BLaER1 treated with 17β-estradiol and CSF1 and Interleukin-3, amounts not matched to agents 10 nM and 100 nM (cell line): Measurements from ENCODE around the gene CABYR.

Experiments
- H3K27ac ChIP-seq, 11 experiments: shearing (Covaris generic); formaldehyde crosslinking; 2 replicates each; pipeline ENCODE4 v1.8.1; 2022
- H3K27me3 ChIP-seq, 11 experiments: shearing (Covaris generic); formaldehyde crosslinking; 2 replicates each; pipeline ENCODE4 v1.8.1; 2022
- H3K36me3 ChIP-seq, 11 experiments: shearing (Covaris generic); formaldehyde crosslinking; 2 replicates each; pipeline ENCODE4 v1.8.1; 2022
- H3K4me1 ChIP-seq, 10 experiments: shearing (Covaris generic); formaldehyde crosslinking; 2 replicates each; pipeline ENCODE4 v1.8.1; 2022
- H3K4me2 ChIP-seq, 11 experiments: shearing (Covaris generic); formaldehyde crosslinking; 2 replicates each; pipeline ENCODE4 v1.8.1; 2022
- H3K4me3 ChIP-seq, 10 experiments: shearing (Covaris generic); formaldehyde crosslinking; 2 replicates each; pipeline ENCODE4 v1.8.1; 2022
- H3K9ac ChIP-seq, 11 experiments: shearing (Covaris generic); formaldehyde crosslinking; 2 replicates each; pipeline ENCODE4 v1.8.1; 2022
- H3K9me3 ChIP-seq, 11 experiments: shearing (Covaris generic); formaldehyde crosslinking; replicated peaks in 1 of 11; 2 replicates each; pipeline ENCODE4 v1.8.1; 2022
- H4K20me1 ChIP-seq, 11 experiments: shearing (Covaris generic); formaldehyde crosslinking; 2 replicates each; pipeline ENCODE4 v1.8.1; 2022
- Cebpa-rat ChIP-seq, 11 experiments: shearing (Covaris generic); IDR thresholded peaks; 2 replicates each; pipeline ENCODE4 v1.8.1; 2022

Gene CABYR

GRCh38 chr18:24180048-24180447, 41.2 kb downstream of the CABYR start:
- no peak overlapping the region for H3K9ac ChIP-seq
- no peak overlapping the region for H3K27ac ChIP-seq
- peaks cover 12 to 20% (median 16%) of the 10 kb centered on the region in 10 experiments for H3K4me1 ChIP-seq
- H3K27me3 ChIP-seq, result no peaks in the 10 kb centered on the region
- no peak for TF ChIP-seq Cebpa-rat (IDR thresholded peaks at IDR 0.05)
- peaks cover 0 to 8% (median 0%) of the 10 kb centered on the region in 11 experiments; a peak in 3 of 22 replicates for H3K36me3 ChIP-seq
- no peaks in the 10 kb centered on the region for H3K9me3 ChIP-seq
- no peaks in the 10 kb centered on the region for H4K20me1 ChIP-seq
- no peak overlapping the region for H3K4me3 ChIP-seq
- peak overlapping the region in 2 of 11 experiments; percentile 39 to 42; a peak in 2 of 22 replicates for H3K4me2 ChIP-seq

- Histone ChIP-seq H4K20me1 (no peaks in the 10 kb centered on the region), H3K27ac (no peak overlapping the region), H3K4me3 (no peak overlapping the region), H3K27me3 (no peaks in the 10 kb centered on the region), H3K4me2 (no peak overlapping the region), H3K9ac (no peak overlapping the region), H3K9me3 (no peaks in the 10 kb centered on the region), H3K36me3 (peaks cover 0 to 10% (median 0%) of the 10 kb centered on the region in 11 experiments; a peak in 4 of 22 replicates), H3K4me1 (peaks cover 7 to 17% (median 8%) of the 10 kb centered on the region in 10 experiments)
- no peak for TF ChIP-seq Cebpa-rat (IDR thresholded peaks at IDR 0.05)
These were observed 42.9 kb downstream of the CABYR start for GRCh38 chr18:24181806-24182205.

- H3K4me2 ChIP-seq, result no peak overlapping the region
- no peak overlapping the region for H3K27ac ChIP-seq
- no peak overlapping the region for H3K4me3 ChIP-seq
- TF ChIP-seq Cebpa-rat (IDR thresholded peaks at IDR 0.05), result no peak
- H3K9me3 ChIP-seq, result no peaks in the 10 kb centered on the region
- no peak overlapping the region for H3K9ac ChIP-seq
- no peaks in the 10 kb centered on the region for H4K20me1 ChIP-seq
- H3K4me1 ChIP-seq, result peaks cover 0 to 35% (median 0%) of the 10 kb centered on the region in 10 experiments; a peak in 7 of 20 replicates
- H3K27me3 ChIP-seq, result no peaks in the 10 kb centered on the region
- peaks cover 0 to 9% (median 0%) of the 10 kb centered on the region in 11 experiments; a peak in 4 of 22 replicates for H3K36me3 ChIP-seq
These were observed 46.9 kb downstream of the CABYR start for GRCh38 chr18:24185805-24186204.

- TF ChIP-seq Cebpa-rat (IDR thresholded peaks at IDR 0.05), result no peak
- peaks cover 0 to 35% (median 0%) of the 10 kb centered on the region in 10 experiments; a peak in 7 of 20 replicates for H3K4me1 ChIP-seq
- H4K20me1 ChIP-seq, result no peaks in the 10 kb centered on the region
- no peak overlapping the region for H3K4me3 ChIP-seq
- H3K27me3 ChIP-seq, result no peaks in the 10 kb centered on the region
- H3K9me3 ChIP-seq, result no peaks in the 10 kb centered on the region
- peaks cover 0 to 9% (median 0%) of the 10 kb centered on the region in 11 experiments; a peak in 4 of 22 replicates for H3K36me3 ChIP-seq
- peak overlapping the region in 2 of 11 experiments; percentile 53 to 55; a peak in 2 of 22 replicates for H3K4me2 ChIP-seq
- no peak overlapping the region for H3K9ac ChIP-seq
- no peak overlapping the region for H3K27ac ChIP-seq
These were observed 48.2 kb downstream of the CABYR start for GRCh38 chr18:24187049-24187448.

GRCh38 chr18:24187689-24188088, 48.8 kb downstream of the CABYR start:
- H3K4me3 ChIP-seq, result no peak overlapping the region
- H3K9me3 ChIP-seq, result no peaks in the 10 kb centered on the region
- H3K36me3 ChIP-seq, result peaks cover 0 to 9% (median 0%) of the 10 kb centered on the region in 11 experiments; a peak in 4 of 22 replicates
- H3K4me2 ChIP-seq, result peak overlapping the region in 3 of 11 experiments; percentile 22 to 55 (median 53); a peak in 4 of 22 replicates
- H4K20me1 ChIP-seq, result no peaks in the 10 kb centered on the region
- no peak overlapping the region for H3K9ac ChIP-seq
- H3K27me3 ChIP-seq, result no peaks in the 10 kb centered on the region
- H3K4me1 ChIP-seq, result peaks cover 0 to 35% (median 0%) of the 10 kb centered on the region in 10 experiments; a peak in 7 of 20 replicates
- no peak overlapping the region for H3K27ac ChIP-seq
- TF ChIP-seq Cebpa-rat (IDR thresholded peaks at IDR 0.05), result no peak

GRCh38 chr18:24188120-24188519, 49.3 kb downstream of the CABYR start:
- Histone ChIP-seq H3K9me3 (no peaks in the 10 kb centered on the region), H4K20me1 (no peaks in the 10 kb centered on the region), H3K4me3 (no peak overlapping the region), H3K36me3 (peaks cover 0 to 9% (median 0%) of the 10 kb centered on the region in 11 experiments; a peak in 4 of 22 replicates), H3K27ac (no peak overlapping the region), H3K27me3 (no peaks in the 10 kb centered on the region), H3K4me2 (peak overlapping the region in 3 of 11 experiments; percentile 22 to 55 (median 49); a peak in 6 of 22 replicates), H3K9ac (no peak overlapping the region), H3K4me1 (peaks cover 0 to 35% (median 0%) of the 10 kb centered on the region in 10 experiments; a peak in 7 of 20 replicates)
- TF ChIP-seq Cebpa-rat (IDR thresholded peaks at IDR 0.05), result no peak

GRCh38 chr18:24189007-24189528, 50.2 kb downstream of the CABYR start:
- no peaks in the 10 kb centered on the region for H3K27me3 ChIP-seq
- no peak for TF ChIP-seq Cebpa-rat (IDR thresholded peaks at IDR 0.05)
- H4K20me1 ChIP-seq, result no peaks in the 10 kb centered on the region
- H3K9me3 ChIP-seq, result no peaks in the 10 kb centered on the region
- peaks cover 0 to 35% (median 0%) of the 10 kb centered on the region in 10 experiments; a peak in 7 of 20 replicates for H3K4me1 ChIP-seq
- H3K9ac ChIP-seq, result no peak overlapping the region
- no peak overlapping the region for H3K4me3 ChIP-seq
- H3K4me2 ChIP-seq, result peak overlapping the region in 3 of 11 experiments; percentile 22 to 55 (median 49); a peak in 6 of 22 replicates
- H3K36me3 ChIP-seq, result peaks cover 0 to 9% (median 0%) of the 10 kb centered on the region in 11 experiments; a peak in 4 of 22 replicates
- H3K27ac ChIP-seq, result no peak overlapping the region

- Histone ChIP-seq H3K36me3 (peaks cover 0 to 9% (median 0%) of the 10 kb centered on the region in 11 experiments; a peak in 4 of 22 replicates), H3K27me3 (no peaks in the 10 kb centered on the region), H4K20me1 (no peaks in the 10 kb centered on the region), H3K4me1 (peaks cover 0 to 35% (median 0%) of the 10 kb centered on the region in 10 experiments; a peak in 7 of 20 replicates), H3K9me3 (no peaks in the 10 kb centered on the region), H3K27ac (no peak overlapping the region), H3K4me2 (peak overlapping the region in 2 of 11 experiments; percentile 49 to 55; a peak in 3 of 22 replicates), H3K9ac (no peak overlapping the region), H3K4me3 (no peak overlapping the region)
- no peak for TF ChIP-seq Cebpa-rat (IDR thresholded peaks at IDR 0.05)
These were observed 50.9 kb downstream of the CABYR start for GRCh38 chr18:24189664-24190346.

- H3K9me3 ChIP-seq, result no peaks in the 10 kb centered on the region
- no peaks in the 10 kb centered on the region for H4K20me1 ChIP-seq
- no peak overlapping the region for H3K9ac ChIP-seq
- no peak overlapping the region for H3K4me2 ChIP-seq
- H3K27me3 ChIP-seq, result no peaks in the 10 kb centered on the region
- H3K27ac ChIP-seq, result no peak overlapping the region
- H3K4me1 ChIP-seq, result peaks cover 0 to 35% (median 0%) of the 10 kb centered on the region in 10 experiments; a peak in 7 of 20 replicates
- H3K4me3 ChIP-seq, result no peak overlapping the region
- H3K36me3 ChIP-seq, result peaks cover 0 to 6% (median 0%) of the 10 kb centered on the region in 11 experiments; a peak in 3 of 22 replicates
- no peak for TF ChIP-seq Cebpa-rat (IDR thresholded peaks at IDR 0.05)
These were observed 51.7 kb downstream of the CABYR start for GRCh38 chr18:24190590-24190989.
